GM10266 (cell line): ENCODE data around the gene MFAP2.
"Not testable (repeated sequence)": the region's sequence is repeated elsewhere in the genome, so short reads cannot be mapped to it uniquely, and the experiment has no call there.

Experiments used
- DNase-seq: peaks from one replicate; pipeline ENCODE4 v3.0.0; 2012; ENCODE audit errors: extremely low spot score
- CTCF ChIP-seq: IDR thresholded peaks from 2 replicates; pipeline ENCODE4 v1.5.1; 2012; ENCODE audit warnings: mild to moderate bottlenecking, low read depth; ENCODE audit not compliant: control insufficient read depth, insufficient read depth; ENCODE audit errors: missing control alignments

MFAP2 gene

GRCh38 chr1:16954579-16954978 lies 25.8 kb downstream of the MFAP2 start:
- DNase-seq = no peak
- TF ChIP-seq CTCF = no peak

DNA sequence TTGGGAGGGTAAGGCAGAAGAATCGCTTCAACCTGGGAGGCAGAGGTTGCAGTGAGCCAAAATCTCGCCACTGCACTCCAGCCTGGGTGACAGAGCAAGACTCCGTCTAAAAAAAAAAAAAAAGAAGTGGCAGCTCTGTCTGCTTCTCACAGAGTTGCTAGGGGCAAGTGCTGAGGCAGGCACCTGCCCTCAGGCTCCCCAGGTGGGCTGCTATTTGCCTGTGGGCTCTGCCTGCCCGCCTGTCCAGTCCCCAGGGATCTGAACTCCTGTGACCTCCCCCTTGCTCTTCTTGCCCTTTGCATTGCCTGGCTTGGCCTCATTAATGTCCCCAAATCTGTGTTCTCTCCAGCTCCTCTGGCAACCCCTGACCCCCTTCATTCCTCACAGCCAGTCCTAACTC lies 28.0 kb downstream of the MFAP2 start:
- DNase-seq = not testable (repeated sequence)

- not testable (repeated sequence) for DNase-seq
These were observed 31.4 kb downstream of the MFAP2 start for GRCh38 chr1:16949026-16949425.

- DNase-seq = not testable (repeated sequence)
These were observed 32.0 kb downstream of the MFAP2 start for GRCh38 chr1:16948282-16948891.

- no peak for TF ChIP-seq CTCF
- DNase-seq = no peak
These were observed 33.8 kb downstream of the MFAP2 start for GRCh38 chr1:16946646-16947045.

- not testable (repeated sequence) for DNase-seq
These were observed 34.2 kb downstream of the MFAP2 start for GRCh38 chr1:16946185-16946584.

GRCh38 chr1:16945512-16945911 lies 34.9 kb downstream of the MFAP2 start:
- not testable (repeated sequence) for DNase-seq

DNA sequence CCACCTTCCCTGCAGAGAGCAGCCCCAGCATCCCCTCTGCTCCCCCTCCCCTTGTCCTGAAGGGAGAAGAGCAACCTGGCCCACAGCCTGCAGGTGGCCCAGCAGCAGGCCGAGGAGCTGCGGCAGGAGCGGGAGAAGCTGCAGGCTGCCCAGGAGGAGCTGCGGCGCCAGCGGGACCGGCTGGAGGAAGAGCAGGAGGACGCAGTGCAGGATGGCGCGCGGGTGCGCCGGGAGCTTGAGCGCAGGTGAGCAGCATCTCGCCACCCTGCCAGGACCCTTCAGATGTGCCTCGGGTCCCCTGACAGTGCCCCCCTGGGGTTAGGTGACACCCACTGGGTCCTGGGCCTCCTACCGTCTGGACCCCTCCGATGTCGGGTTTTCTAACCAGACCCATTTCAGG lies 36.4 kb downstream of the MFAP2 start:
- no peak for DNase-seq
- TF ChIP-seq CTCF = no peak

- peak; percentile 20 for DNase-seq
These were observed 40.8 kb downstream of the MFAP2 start for GRCh38 chr1:16939386-16940180.

DNA sequence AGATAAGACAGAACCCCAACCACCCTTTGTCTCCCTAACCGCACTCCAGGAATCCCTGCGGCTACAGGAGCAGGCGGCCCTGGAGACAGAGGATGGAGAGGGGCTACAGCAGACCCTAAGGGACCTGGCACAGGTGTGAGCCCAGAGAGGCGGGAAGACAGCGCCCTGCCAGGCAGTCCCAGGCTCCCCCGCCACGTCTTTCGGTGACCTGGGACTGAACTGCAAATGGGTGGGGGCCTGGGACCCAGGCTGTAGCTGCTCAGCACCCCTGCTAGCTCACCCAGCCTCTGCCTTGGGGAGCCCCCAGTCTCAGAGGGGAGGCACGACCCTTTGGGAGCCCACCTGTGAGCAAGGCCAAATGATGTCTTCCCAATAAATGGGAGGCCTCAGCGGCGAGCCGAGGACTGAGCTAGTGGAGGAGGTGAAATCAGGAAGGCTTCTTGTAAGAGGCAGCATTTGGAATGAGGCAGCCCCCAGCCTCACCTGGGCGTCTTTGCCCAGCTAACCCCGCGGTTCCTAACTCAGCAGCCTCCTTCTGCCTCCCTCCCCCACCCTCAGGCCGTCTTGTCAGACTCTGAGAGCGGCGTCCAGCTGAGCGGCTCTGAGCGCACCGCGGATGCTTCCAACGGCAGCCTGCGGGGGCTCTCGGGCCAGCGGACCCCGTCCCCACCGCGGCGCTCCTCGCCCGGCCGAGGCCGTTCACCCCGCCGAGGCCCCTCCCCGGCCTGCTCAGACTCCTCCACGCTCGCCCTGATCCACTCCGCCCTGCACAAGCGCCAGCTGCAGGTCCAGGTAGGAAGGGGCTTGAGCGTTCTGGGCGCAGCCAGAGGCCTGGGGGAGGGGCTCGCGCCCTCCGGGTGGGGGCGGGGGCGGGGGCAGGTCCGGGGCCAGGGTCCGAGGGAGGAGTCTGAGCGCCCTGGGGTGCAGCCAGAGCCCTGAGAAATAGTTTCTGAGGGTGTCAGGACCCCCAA lies 41.8 kb downstream of the MFAP2 start:
- no peak for TF ChIP-seq CTCF
- no peak for DNase-seq

GRCh38 chr1:16936580-16936979 lies 43.8 kb downstream of the MFAP2 start:
- not testable (repeated sequence) for DNase-seq

- not testable (repeated sequence) for DNase-seq
These were observed 46.5 kb downstream of the MFAP2 start for GRCh38 chr1:16933945-16934344.

- not testable (repeated sequence) for DNase-seq
These were observed 49.0 kb downstream of the MFAP2 start for GRCh38 chr1:16931206-16931934.

- not testable (repeated sequence) for DNase-seq
These were observed 51.0 kb downstream of the MFAP2 start for GRCh38 chr1:16929146-16930041.
